Neural crest cell (in vitro differentiated cells): ENCODE results near the gene TEX264. TPM values are rescaled to one million over a fixed set of nuclear protein-coding genes. Genes with fewer than 3 reads are reported as not detected.

Experiments
- DNase-seq: peaks from one replicate; pipeline ENCODE4 v3.0.0; 2021; ENCODE audit warnings: low read depth, mixed read lengths, low spot score
- H3K27ac Mint-ChIP-seq: one replicate; pipeline ENCODE4 v1.8.0; 2021; ENCODE audit warnings: mild to moderate bottlenecking, mixed read lengths; ENCODE audit not compliant: unreplicated experiment
- H3K27me3 Mint-ChIP-seq: 2 replicates; pipeline ENCODE4 v1.8.0; 2021; ENCODE audit warnings: low read depth, mild to moderate bottlenecking, mixed read lengths
- H3K36me3 Mint-ChIP-seq: 2 replicates; pipeline ENCODE4 v1.8.0; 2021; ENCODE audit warnings: low read depth, mild to moderate bottlenecking, mixed read lengths
- H3K4me1 Mint-ChIP-seq: 2 replicates; pipeline ENCODE4 v1.8.0; 2021; ENCODE audit warnings: mixed read lengths
- H3K4me3 Mint-ChIP-seq: one replicate; pipeline ENCODE4 v1.8.0; 2021; ENCODE audit warnings: mild to moderate bottlenecking, mixed read lengths
- H3K9me3 Mint-ChIP-seq: 2 replicates; pipeline ENCODE4 v1.8.0; 2021; ENCODE audit warnings: mixed read lengths
- long read RNA-seq: library from polyadenylated mRNA; unstranded; transcript quantifications from one replicate; pipeline ENCODE4 v2.0.0, GENCODE V29; 2020
- total RNA-seq: library from RNA; stranded (reverse); gene quantifications from 2 replicates; pipeline ENCODE4 v1.2.1, GENCODE V29; 2021
- TF ChIP-seq, protein P1 (sequence below): fragments of 200-600 bp; sonication (generic); conservative IDR thresholded peaks from 2 replicates; pipeline ENCODE4 v1.5.0; 2021; ENCODE audit warnings: antibody characterized with exemption, mild to moderate bottlenecking

TEX264 gene
- 20.8 and 23.2 TPM in 2 replicates for total RNA-seq
- long read RNA-seq, transcript TEX264-201 (5 exons, 1,340 nt) = major isoform, 8 of 17 reads
- long read RNA-seq, partial matches to known transcripts = 3 of 17 reads
- long read RNA-seq, other reads (novel, unspliced or antisense) = 6 of 17 reads

GRCh38 chr3:51670823-51671733 lies at the start of gene TEX264:
Gene TEX264 (plus strand): TSS chr3:51671252. CDS start chr3:51674305, 3,053 bp downstream.
- Mint-ChIP-seq H3K4me3 (peak within 1 kb of the TSS; percentile 86), H3K4me1 (peaks cover 42% of the 10 kb centered on the region), H3K36me3 (peaks cover 6% of the 10 kb centered on the region), H3K9me3 (no peaks in the 10 kb centered on the region), H3K27ac (peak within 1 kb of the TSS; percentile 35), H3K27me3 (peaks cover 2% of the 10 kb centered on the region)
- TF ChIP-seq, protein P1, sequence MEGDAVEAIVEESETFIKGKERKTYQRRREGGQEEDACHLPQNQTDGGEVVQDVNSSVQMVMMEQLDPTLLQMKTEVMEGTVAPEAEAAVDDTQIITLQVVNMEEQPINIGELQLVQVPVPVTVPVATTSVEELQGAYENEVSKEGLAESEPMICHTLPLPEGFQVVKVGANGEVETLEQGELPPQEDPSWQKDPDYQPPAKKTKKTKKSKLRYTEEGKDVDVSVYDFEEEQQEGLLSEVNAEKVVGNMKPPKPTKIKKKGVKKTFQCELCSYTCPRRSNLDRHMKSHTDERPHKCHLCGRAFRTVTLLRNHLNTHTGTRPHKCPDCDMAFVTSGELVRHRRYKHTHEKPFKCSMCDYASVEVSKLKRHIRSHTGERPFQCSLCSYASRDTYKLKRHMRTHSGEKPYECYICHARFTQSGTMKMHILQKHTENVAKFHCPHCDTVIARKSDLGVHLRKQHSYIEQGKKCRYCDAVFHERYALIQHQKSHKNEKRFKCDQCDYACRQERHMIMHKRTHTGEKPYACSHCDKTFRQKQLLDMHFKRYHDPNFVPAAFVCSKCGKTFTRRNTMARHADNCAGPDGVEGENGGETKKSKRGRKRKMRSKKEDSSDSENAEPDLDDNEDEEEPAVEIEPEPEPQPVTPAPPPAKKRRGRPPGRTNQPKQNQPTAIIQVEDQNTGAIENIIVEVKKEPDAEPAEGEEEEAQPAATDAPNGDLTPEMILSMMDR = no peak
- DNase-seq = peak; percentile 60

DNA sequence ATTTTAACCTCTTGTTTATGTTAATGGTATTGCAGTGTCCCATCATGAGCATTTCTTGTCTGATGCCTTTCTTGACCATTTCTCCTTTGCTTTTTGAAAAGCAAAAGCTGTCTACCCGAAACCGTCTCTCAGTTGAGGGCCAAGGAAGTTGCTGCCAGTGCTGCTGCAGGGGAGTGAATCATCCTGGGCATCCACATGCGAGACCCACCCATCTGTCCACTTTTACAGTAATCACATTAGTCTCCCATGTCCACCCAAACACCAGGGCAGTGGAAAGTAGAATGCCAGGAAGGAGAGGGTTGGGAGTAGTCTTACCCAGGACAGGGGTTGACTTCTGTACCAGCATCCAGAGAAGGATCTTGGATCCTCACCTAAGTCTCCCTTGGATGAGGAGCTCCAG lies 48.6 kb upstream of the TEX264 start:
- Mint-ChIP-seq H3K27me3 (no peaks in the 10 kb centered on the region), H3K36me3 (no peaks in the 10 kb centered on the region), H3K9me3 (no peaks in the 10 kb centered on the region), H3K4me3 (no peak overlapping the region), H3K4me1 (peaks cover 6% of the 10 kb centered on the region), H3K27ac (no peak overlapping the region)
- no peak for DNase-seq
- TF ChIP-seq, protein P1 = no peak

DNA sequence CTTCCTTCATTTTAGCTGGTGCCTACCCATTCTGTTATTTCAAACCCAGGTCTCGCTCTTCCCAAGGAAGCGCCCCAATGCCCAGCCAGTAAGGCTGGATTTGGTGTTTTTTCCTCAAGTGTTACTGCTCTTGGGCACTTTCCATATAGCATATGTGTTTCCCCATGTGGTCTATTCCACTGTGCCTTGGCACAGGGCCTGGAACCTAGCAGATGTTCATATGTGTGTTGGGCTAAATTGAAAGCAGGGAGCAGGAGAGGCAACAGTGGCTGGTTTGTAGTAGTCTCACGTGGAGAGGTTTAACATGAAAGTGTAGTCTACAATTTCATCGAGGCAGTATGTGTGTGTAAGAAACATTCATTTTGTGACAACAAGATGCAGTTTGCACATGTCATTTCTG lies 48.2 kb upstream of the TEX264 start:
- Mint-ChIP-seq H3K27ac (peak overlapping the region; percentile 54), H3K4me1 (peaks cover 6% of the 10 kb centered on the region), H3K27me3 (no peaks in the 10 kb centered on the region), H3K4me3 (no peak overlapping the region), H3K36me3 (no peaks in the 10 kb centered on the region), H3K9me3 (no peaks in the 10 kb centered on the region)
- TF ChIP-seq, protein P1 = no peak
- DNase-seq = no peak

GRCh38 chr3:51630513-51630912 lies 40.5 kb upstream of the TEX264 start:
- no peak overlapping the region for H3K27ac Mint-ChIP-seq
- peaks cover 19% of the 10 kb centered on the region for H3K36me3 Mint-ChIP-seq
- H3K4me3 Mint-ChIP-seq = no peak overlapping the region
- H3K9me3 Mint-ChIP-seq = no peaks in the 10 kb centered on the region
- H3K27me3 Mint-ChIP-seq = no peaks in the 10 kb centered on the region
- TF ChIP-seq, protein P1 = no peak
- H3K4me1 Mint-ChIP-seq = no peaks in the 10 kb centered on the region
- DNase-seq = no peak

GRCh38 chr3:51637144-51637940 lies 33.7 kb upstream of the TEX264 start:
- TF ChIP-seq, protein P1 = no peak
- no peak overlapping the region for H3K4me3 Mint-ChIP-seq
- H3K9me3 Mint-ChIP-seq = no peaks in the 10 kb centered on the region
- no peaks in the 10 kb centered on the region for H3K27me3 Mint-ChIP-seq
- H3K27ac Mint-ChIP-seq = no peak overlapping the region
- peaks cover 14% of the 10 kb centered on the region for H3K36me3 Mint-ChIP-seq
- no peak for DNase-seq
- H3K4me1 Mint-ChIP-seq = no peaks in the 10 kb centered on the region
